ENCODE measurements around the gene SLC22A4.

DNA sequence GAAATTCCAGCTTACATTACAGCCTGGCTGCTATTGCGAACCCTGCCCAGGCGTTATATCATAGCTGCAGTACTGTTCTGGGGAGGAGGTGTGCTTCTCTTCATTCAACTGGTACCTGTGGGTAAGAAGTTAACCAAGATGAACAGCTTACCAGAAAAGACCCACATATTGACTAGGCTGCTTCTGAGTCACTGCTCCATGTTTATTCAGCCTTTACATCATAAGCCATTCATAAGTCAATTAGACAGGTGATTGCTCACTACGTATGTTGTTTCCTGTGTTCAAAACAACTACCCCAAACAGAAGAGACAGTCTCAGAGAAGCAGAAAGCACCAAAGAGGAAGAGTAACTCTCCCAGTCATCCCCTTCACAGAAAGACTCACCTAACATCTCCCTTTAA, 40.6 kb downstream of the SLC22A4 start:
- TF ChIP-seq CTCF (optimal IDR thresholded peaks at IDR 0.05 in 1 of 3, IDR thresholded peaks at IDR 0.05 in 1 of 3, conservative IDR thresholded peaks at IDR 0.05 in 1 of 3; ENCODE audit: extremely low read depth in 1 of 3, insufficient read depth in 2 of 3, low read length in 3 of 3) = no peak
- TF ChIP-seq EZH2 (IDR thresholded peaks at IDR 0.05; ENCODE audit: low read length) = no peak
